Smooth muscle cell of the brain vasculature (primary cell): ENCODE results near the gene RBFOX2.
"Not testable (repeated sequence)": the region's sequence is repeated elsewhere in the genome, so short reads cannot be mapped to it uniquely, and the experiment has no call there.

Experiments used
- DNase-seq: peaks from one replicate; pipeline ENCODE4 v3.0.0-alpha.2; 2012; ENCODE audit warnings: low read depth, low spot score

The RBFOX2 gene

GRCh38 chr22:35834061-35834460 lies 194.6 kb downstream of the RBFOX2 start:
- no peak for DNase-seq

- DNase-seq = no peak
These were observed 198.3 kb downstream of the RBFOX2 start for GRCh38 chr22:35830305-35830704.

GRCh38 chr22:35824256-35824655 lies 204.4 kb downstream of the RBFOX2 start:
- DNase-seq = no peak

- no peak for DNase-seq
These were observed 207.0 kb downstream of the RBFOX2 start for GRCh38 chr22:35821654-35822053.

- DNase-seq = no peak
These were observed 209.2 kb downstream of the RBFOX2 start for GRCh38 chr22:35819421-35819820.

- DNase-seq = no peak
These were observed 209.7 kb downstream of the RBFOX2 start for GRCh38 chr22:35818897-35819296.

- DNase-seq = no peak
These were observed 216.0 kb downstream of the RBFOX2 start for GRCh38 chr22:35812600-35812999.

- DNase-seq = no peak
These were observed 217.0 kb downstream of the RBFOX2 start for GRCh38 chr22:35811670-35812069.

- no peak for DNase-seq
These were observed 218.8 kb downstream of the RBFOX2 start for GRCh38 chr22:35809816-35810215.

DNA sequence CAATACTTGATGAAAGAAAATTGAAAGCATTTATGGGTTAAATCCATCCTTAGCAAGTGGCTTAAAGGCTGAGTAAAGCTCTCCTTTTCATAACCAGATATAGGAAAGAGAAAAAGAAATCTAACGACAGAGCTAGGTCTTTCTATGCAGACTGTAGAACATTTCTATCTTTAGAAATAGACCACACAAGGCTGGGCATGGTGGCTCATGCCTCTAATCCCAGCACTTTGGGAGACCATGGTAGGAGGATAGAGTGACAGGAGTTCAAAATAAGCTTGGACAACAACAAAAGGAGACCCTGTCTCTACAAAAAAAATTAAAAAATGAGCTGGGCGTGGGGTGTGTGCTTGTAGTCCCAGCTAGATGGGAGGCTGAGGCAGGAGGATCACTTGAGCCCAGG lies 220.2 kb downstream of the RBFOX2 start:
- DNase-seq = no peak

GRCh38 chr22:35806668-35807067 lies 222.0 kb downstream of the RBFOX2 start:
- DNase-seq = not testable (repeated sequence)

DNA sequence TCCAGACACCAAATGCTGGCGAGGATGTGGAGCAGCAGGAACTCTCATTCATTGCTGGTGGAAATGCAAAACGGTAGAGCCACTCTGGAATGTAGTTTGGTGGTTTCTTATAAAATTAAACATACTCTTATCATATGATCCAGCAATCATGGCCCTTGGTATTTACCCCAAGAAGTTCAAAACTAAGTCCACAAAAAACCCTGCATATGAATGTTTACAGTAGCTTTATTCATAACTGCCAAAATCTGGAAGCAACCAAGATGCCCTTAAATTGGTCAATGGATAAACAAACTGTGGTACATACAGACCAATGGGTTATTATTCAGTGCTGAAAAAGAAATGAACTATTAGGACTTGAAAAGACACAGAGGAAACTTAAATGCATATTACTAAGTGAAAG lies 223.2 kb downstream of the RBFOX2 start:
- no peak for DNase-seq

DNA sequence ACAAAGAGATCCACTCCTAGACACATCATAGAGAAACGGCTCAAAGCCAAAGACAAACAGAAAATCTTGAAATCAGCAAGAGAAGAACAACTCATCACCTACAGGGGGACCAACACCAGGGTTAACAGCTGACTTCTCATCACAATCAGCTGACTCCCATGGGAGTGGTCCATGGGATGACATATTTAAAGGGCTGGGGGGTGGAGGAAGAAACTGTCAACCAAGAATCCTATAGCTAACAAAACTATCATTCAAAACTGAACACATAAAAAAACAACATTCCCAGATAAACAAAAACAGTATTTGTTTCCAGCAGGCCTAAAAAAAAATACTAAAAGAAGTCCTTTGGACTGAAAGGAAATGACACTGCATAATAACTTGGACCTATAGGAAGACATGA lies 224.2 kb downstream of the RBFOX2 start:
- DNase-seq = no peak

DNA sequence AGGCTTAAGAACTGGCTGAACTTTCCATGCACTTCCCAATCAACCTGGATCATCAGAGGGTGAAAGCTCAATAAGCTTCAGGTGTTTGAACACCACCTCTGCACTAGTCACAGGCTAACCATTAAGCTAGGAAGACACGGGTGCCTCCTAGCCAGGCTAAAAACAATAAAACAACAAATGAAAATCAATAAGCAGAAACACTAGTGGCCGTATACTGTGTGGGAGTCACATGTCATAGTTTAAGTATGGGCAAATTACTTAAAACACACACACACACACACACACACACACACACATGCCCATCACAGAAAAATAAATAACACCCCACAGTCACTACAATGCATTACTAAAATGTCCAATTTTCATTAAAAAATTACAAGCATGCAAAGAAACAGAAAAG lies 225.7 kb downstream of the RBFOX2 start:
- DNase-seq = no peak

GRCh38 chr22:35801301-35801700 lies 227.3 kb downstream of the RBFOX2 start:
- not testable (repeated sequence) for DNase-seq

- no peak for DNase-seq
These were observed 229.5 kb downstream of the RBFOX2 start for GRCh38 chr22:35799150-35799549.

GRCh38 chr22:35797411-35797810 lies 231.2 kb downstream of the RBFOX2 start:
- no peak for DNase-seq

GRCh38 chr22:35795476-35795875 lies 233.1 kb downstream of the RBFOX2 start:
- no peak for DNase-seq

DNA sequence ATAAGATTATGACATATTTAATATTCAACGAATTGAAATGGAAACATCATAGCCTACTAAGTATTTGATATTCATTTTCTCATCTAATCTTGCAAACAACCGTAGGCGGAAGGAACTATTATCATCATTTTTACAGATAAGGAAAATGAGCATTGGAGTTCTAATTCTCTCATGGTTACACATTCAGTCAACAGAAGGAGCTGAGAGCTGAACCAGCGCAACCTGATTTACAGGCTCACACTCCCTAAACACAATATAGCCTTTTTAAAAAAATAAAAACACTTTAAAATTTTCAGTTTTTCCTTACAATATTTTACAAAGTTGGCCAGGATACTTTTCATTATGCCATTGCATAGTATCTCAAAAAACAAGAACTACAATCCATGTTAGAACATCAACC lies 236.1 kb downstream of the RBFOX2 start:
- DNase-seq = no peak

DNA sequence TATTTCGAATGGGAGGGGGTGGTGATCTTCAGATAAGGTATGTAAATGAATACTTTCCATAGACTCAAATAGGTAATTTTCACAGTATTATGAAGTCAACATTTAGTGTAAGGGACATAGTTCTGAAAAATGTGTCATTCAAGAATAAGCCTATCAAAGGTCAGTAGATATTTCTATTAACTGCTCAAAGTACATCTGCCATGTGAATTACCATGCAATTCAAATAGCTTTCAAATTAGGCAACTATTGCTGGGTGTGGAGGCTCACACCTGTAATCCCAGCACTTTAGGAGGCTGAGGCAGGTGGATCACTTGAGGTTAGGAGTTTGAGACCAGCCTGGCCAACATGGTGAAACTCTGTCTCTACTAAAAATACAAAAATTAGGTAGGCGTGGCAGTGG lies 236.8 kb downstream of the RBFOX2 start:
- DNase-seq = not testable (repeated sequence)

GRCh38 chr22:35785181-35785923 lies 243.3 kb downstream of the RBFOX2 start:
- DNase-seq = no peak

GRCh38 chr22:35784633-35785032 lies 244.0 kb downstream of the RBFOX2 start:
- DNase-seq = no peak

DNA sequence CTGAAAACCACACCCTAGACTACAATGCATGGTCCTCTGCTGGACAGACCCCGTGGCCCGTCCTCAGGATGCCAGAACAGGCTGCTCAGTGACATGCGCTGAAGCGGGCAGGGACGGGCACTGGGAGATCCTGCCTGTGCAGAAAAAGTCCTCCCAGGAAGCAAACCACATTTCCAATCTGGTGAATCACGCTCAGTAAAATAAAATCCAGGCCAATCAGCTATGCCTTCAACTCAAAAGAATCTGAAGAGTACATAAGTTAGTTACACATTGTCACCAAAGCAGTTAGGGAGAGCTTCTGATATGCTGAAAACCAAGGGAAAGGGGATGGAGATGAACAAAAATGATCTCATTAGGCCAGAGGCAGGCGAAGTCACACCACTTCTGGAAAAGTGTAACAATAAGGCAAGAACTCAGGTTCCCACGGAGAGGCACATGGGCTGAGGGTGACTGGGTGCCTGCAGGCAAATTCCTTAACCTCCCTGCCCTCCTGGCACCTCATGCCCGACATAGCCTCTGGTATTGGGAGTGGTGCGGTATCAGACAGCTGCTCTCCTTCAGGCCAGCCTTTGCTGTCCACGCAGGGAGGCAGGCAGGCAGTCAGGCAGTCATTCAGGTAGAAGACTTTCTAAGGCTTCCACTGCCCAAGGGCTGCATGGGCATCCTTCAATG lies 244.5 kb downstream of the RBFOX2 start:
- DNase-seq = no peak
